ENCODE measurements around the gene MYO16. TPM values are rescaled to one million over a fixed set of nuclear protein-coding genes. Genes with fewer than 3 reads are reported as not detected.
"Not testable (repeated sequence)": the region's sequence is repeated elsewhere in the genome, so short reads cannot be mapped to it uniquely, and the experiment has no call there.

Gene MYO16
- total and polyA plus RNA-seq, 2 donors = 0.04 to 5.8 TPM

- WGBS = 77% methylated on average over 5 of the region's 5 CpGs
- Histone ChIP-seq H3K36me3 (ENCODE audit: insufficient read depth) (no peaks in the 10 kb centered on the region), H3K27ac (ENCODE audit: low read depth) (no peak overlapping the region), H3K4me1 (ENCODE audit: insufficient read depth) (no peaks in the 10 kb centered on the region), H3K4me3 (ENCODE audit: low read depth, low read length) (no peak overlapping the region)
- DNase-seq (ENCODE audit: extremely low spot score) = no peak
Observed at GRCh38 chr13:108987944-108988343, 358.5 kb downstream of the MYO16 start.

- H3K36me3 ChIP-seq (ENCODE audit: insufficient read depth); H3K27ac ChIP-seq (ENCODE audit: low read depth); H3K4me1 ChIP-seq (ENCODE audit: insufficient read depth); H3K4me3 ChIP-seq (ENCODE audit: low read depth, low read length); DNase-seq (ENCODE audit: extremely low spot score): not testable (repeated sequence)
- 84% methylated on average over 3 of the region's 3 CpGs for WGBS
Observed at GRCh38 chr13:108991416-108991815, 362.0 kb downstream of the MYO16 start.

GRCh38 chr13:108993346-108993745 lies 363.9 kb downstream of the MYO16 start:
- 74% methylated on average over 5 of the region's 5 CpGs for WGBS
- Histone ChIP-seq H3K4me3 (ENCODE audit: low read depth, low read length) (no peak overlapping the region), H3K36me3 (ENCODE audit: insufficient read depth) (no peaks in the 10 kb centered on the region), H3K4me1 (ENCODE audit: insufficient read depth) (no peaks in the 10 kb centered on the region), H3K27ac (ENCODE audit: low read depth) (no peak overlapping the region)
- DNase-seq (ENCODE audit: extremely low spot score) = no peak

DNA sequence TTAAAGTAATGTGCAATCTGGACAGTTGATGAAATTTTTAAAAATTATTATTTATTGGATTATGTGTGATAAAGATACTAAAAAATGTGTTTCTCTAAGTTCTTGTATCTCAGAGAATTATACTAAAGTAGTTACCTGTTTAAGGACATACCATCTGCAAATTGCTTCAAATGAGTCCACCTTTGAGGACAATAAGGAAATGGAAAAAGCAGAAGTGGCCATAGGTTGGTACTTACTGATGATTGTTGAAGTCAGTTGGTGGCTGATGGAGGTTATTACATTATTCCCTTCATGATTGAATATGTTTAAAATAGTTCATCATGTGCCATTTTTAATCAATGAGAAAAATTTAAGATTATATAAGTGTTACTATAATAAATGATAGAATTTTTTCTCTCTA lies 367.0 kb downstream of the MYO16 start:
- Histone ChIP-seq H3K27ac (ENCODE audit: low read depth) (no peak overlapping the region), H3K36me3 (ENCODE audit: insufficient read depth) (no peaks in the 10 kb centered on the region), H3K4me3 (ENCODE audit: low read depth, low read length) (no peak overlapping the region), H3K4me1 (ENCODE audit: insufficient read depth) (no peaks in the 10 kb centered on the region)
- no peak for DNase-seq (ENCODE audit: extremely low spot score)

GRCh38 chr13:109000207-109000606 lies 370.8 kb downstream of the MYO16 start:
- H3K36me3 ChIP-seq (ENCODE audit: insufficient read depth) = no peaks in the 10 kb centered on the region
- WGBS = 68% methylated on average over 2 of the region's 2 CpGs
- DNase-seq (ENCODE audit: extremely low spot score) = no peak
- H3K4me1 ChIP-seq (ENCODE audit: insufficient read depth) = no peaks in the 10 kb centered on the region
- no peak overlapping the region for H3K27ac ChIP-seq (ENCODE audit: low read depth)
- H3K4me3 ChIP-seq (ENCODE audit: low read depth, low read length) = no peak overlapping the region

DNA sequence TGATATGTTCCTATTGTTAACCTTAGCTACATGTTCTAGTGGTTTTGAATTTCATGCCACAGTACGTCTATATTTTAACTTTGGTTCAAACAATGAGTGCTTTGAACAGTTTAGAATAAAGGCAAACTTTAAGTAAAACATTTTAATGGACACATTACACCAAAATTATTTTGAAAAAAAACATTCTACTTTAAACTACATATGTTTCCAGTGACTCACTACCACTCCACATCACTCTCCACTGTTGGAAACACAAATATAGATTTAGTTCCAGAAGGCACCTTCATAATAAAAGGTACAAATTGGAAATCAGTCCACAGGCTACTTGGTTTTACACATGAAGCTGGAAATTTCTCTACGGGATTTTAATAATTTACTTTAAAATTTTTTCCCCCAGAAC lies 373.5 kb downstream of the MYO16 start:
- Histone ChIP-seq H3K4me1 (ENCODE audit: insufficient read depth) (no peaks in the 10 kb centered on the region), H3K27ac (ENCODE audit: low read depth) (no peak overlapping the region), H3K36me3 (ENCODE audit: insufficient read depth) (no peaks in the 10 kb centered on the region), H3K4me3 (ENCODE audit: low read depth, low read length) (no peak overlapping the region)
- 83% methylated on average over 2 of the region's 2 CpGs for WGBS
- no peak for DNase-seq (ENCODE audit: extremely low spot score)

DNA sequence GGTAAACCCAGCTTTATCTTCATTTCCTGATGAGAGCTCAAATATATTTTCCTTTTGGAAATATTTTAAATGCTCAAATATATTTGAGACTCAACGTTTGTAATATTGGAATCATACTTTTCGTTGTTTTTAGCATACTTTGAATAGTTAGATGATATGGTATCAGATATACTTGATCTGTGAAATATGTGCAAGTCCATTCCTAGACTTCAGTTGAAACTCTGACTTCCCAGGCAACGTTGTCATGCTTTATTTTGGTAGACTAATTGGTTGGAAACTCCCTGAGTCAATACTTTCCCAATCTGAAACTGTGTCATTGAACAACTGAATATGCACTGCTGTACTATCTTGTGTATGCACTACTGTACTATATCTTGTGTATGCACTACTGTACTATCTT lies 378.5 kb downstream of the MYO16 start:
- WGBS = 63% methylated on average over 3 of the region's 3 CpGs
- Histone ChIP-seq H3K4me1 (ENCODE audit: insufficient read depth) (no peaks in the 10 kb centered on the region), H3K4me3 (ENCODE audit: low read depth, low read length) (no peak overlapping the region), H3K36me3 (ENCODE audit: insufficient read depth) (no peaks in the 10 kb centered on the region), H3K27ac (ENCODE audit: low read depth) (no peak overlapping the region)
- no peak for DNase-seq (ENCODE audit: extremely low spot score)

DNA sequence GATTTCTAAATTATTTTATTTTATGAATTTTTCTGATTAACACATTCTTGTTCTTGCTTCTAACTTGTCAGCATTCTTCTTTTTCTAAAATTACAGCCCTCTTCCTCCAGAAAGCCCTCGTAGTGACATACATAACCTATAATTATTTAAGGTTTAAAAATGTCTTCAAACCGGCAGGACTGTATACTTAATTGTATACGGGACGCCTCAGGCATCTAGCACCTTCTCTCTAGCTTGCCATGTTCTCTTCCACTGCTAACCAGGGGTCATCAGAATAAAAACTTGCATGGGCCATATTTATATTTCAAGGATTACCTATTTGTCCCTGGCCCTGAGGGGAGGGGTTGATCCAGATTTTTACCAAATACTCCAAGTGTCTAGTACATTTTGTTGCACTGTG lies 380.3 kb downstream of the MYO16 start:
- no peak for DNase-seq (ENCODE audit: extremely low spot score)
- Histone ChIP-seq H3K36me3 (ENCODE audit: insufficient read depth) (no peaks in the 10 kb centered on the region), H3K4me1 (ENCODE audit: insufficient read depth) (no peaks in the 10 kb centered on the region), H3K4me3 (ENCODE audit: low read depth, low read length) (no peak overlapping the region), H3K27ac (ENCODE audit: low read depth) (no peak overlapping the region)
- WGBS = 78% methylated on average over 4 of the region's 4 CpGs

- no peak for DNase-seq (ENCODE audit: extremely low spot score)
- Histone ChIP-seq H3K36me3 (ENCODE audit: insufficient read depth) (no peaks in the 10 kb centered on the region), H3K27ac (ENCODE audit: low read depth) (no peak overlapping the region), H3K4me1 (ENCODE audit: insufficient read depth) (no peaks in the 10 kb centered on the region), H3K4me3 (ENCODE audit: low read depth, low read length) (no peak overlapping the region)
- 49% methylated on average over 1 of the region's 1 CpG for WGBS
Observed at GRCh38 chr13:109010912-109011311, 381.5 kb downstream of the MYO16 start.

- no peaks in the 10 kb centered on the region for H3K36me3 ChIP-seq (ENCODE audit: insufficient read depth)
- DNase-seq (ENCODE audit: extremely low spot score) = no peak
- no peak overlapping the region for H3K4me3 ChIP-seq (ENCODE audit: low read depth, low read length)
- WGBS = 76% methylated on average over 5 of the region's 5 CpGs
- H3K4me1 ChIP-seq (ENCODE audit: insufficient read depth) = no peaks in the 10 kb centered on the region
- no peak overlapping the region for H3K27ac ChIP-seq (ENCODE audit: low read depth)
Observed at GRCh38 chr13:109012115-109012514, 382.7 kb downstream of the MYO16 start.

- 96% methylated on average over 4 of the region's 4 CpGs for WGBS
- no peak overlapping the region for H3K4me3 ChIP-seq (ENCODE audit: low read depth, low read length)
Observed at GRCh38 chr13:109021558-109021957, 392.1 kb downstream of the MYO16 start.

GRCh38 chr13:109024611-109025010 lies 395.2 kb downstream of the MYO16 start:
- no peak overlapping the region for H3K4me3 ChIP-seq (ENCODE audit: low read depth, low read length)
- no peak for DNase-seq (ENCODE audit: extremely low spot score)
- H3K4me1 ChIP-seq (ENCODE audit: insufficient read depth) = no peaks in the 10 kb centered on the region
- H3K36me3 ChIP-seq (ENCODE audit: insufficient read depth) = no peaks in the 10 kb centered on the region
- WGBS = 89% methylated on average over 1 of the region's 1 CpG
- no peak overlapping the region for H3K27ac ChIP-seq (ENCODE audit: low read depth)

More at GRCh38 chr13:109021558-109021957, 392.1 kb downstream of the MYO16 start:
- H3K36me3 ChIP-seq (ENCODE audit: insufficient read depth) = no peaks in the 10 kb centered on the region
- no peak overlapping the region for H3K27ac ChIP-seq (ENCODE audit: low read depth)
- no peaks in the 10 kb centered on the region for H3K4me1 ChIP-seq (ENCODE audit: insufficient read depth)
- DNase-seq (ENCODE audit: extremely low spot score) = no peak

DNA sequence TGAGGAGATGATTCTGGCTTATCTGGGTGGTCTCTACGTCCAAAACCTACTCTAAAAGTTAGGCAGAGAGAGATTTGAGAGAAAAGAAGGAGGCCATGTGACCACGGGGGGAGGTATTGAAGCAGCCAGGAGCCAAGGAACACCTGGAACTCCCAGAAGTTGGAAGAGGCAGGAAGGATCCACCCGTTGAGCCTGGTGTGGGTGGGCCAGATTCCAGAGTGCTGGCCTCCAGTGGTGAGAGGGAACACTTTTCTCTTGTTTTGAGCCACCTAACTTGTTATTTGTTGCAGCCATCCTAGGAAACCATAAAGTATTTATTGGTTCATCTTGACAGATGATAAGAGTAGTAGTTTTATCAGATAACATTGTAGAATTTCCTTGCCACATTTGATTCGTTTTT lies 396.9 kb downstream of the MYO16 start:
- DNase-seq (ENCODE audit: extremely low spot score) = no peak
- Histone ChIP-seq H3K4me1 (ENCODE audit: insufficient read depth) (no peaks in the 10 kb centered on the region), H3K36me3 (ENCODE audit: insufficient read depth) (no peaks in the 10 kb centered on the region), H3K4me3 (ENCODE audit: low read depth, low read length) (no peak overlapping the region), H3K27ac (ENCODE audit: low read depth) (no peak overlapping the region)
- WGBS = 72% methylated on average over 4 of the region's 4 CpGs

- WGBS = 42% methylated on average over 9 of the region's 9 CpGs
- no peak overlapping the region for H3K27ac ChIP-seq (ENCODE audit: low read depth)
- no peaks in the 10 kb centered on the region for H3K36me3 ChIP-seq (ENCODE audit: insufficient read depth)
- H3K4me3 ChIP-seq (ENCODE audit: low read depth, low read length) = no peak overlapping the region
- no peaks in the 10 kb centered on the region for H3K4me1 ChIP-seq (ENCODE audit: insufficient read depth)
- DNase-seq (ENCODE audit: extremely low spot score) = no peak
Observed at GRCh38 chr13:109028624-109029023, 399.2 kb downstream of the MYO16 start.

DNA sequence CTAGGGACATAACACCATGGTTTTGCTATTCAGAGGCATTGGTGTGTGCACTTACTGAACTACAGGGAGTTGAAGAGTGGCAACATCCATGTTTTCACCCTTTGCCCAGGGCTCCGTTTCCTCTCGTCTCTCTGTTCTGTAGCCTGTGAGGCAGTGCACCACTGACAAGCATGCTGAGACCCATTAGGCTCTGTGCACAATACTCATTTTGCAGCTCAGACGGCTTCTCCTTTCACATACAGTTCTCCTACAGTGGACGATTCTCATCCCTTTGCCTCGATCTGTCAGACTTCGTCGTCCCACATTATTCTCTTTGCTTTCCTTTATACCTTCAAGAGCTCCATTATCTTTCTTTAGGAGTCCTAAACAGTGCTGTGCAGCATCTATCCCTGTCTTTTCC lies 403.7 kb downstream of the MYO16 start:
- H3K27ac ChIP-seq (ENCODE audit: low read depth) = no peak overlapping the region
- H3K36me3 ChIP-seq (ENCODE audit: insufficient read depth) = no peaks in the 10 kb centered on the region
- WGBS = 85% methylated on average over 7 of the region's 7 CpGs
- no peak for DNase-seq (ENCODE audit: extremely low spot score)
- no peak overlapping the region for H3K4me3 ChIP-seq (ENCODE audit: low read depth, low read length)
- H3K4me1 ChIP-seq (ENCODE audit: insufficient read depth) = no peaks in the 10 kb centered on the region
